ENCODE measurements around the gene EYS.

The EYS gene

GRCh38 chr6:64683682-64684081 lies 1023.3 kb downstream of the EYS start:
- Histone ChIP-seq H3K9ac (ENCODE audit: low read depth, low read length) (no peak overlapping the region), H3K27me3 (ENCODE audit: control insufficient read depth, insufficient read depth, low read length) (no peaks in the 10 kb centered on the region), H3K36me3 (ENCODE audit: insufficient read depth, low read length) (no peaks in the 10 kb centered on the region), H3K4me1 (ENCODE audit: control insufficient read depth, insufficient read depth, low read length) (no peaks in the 10 kb centered on the region), H3K9me3 (replicated peaks; ENCODE audit: low read length) (peaks cover 2% of the 10 kb centered on the region), H3K4me3 (ENCODE audit: low read length) (no peak overlapping the region), H3K4me2 (ENCODE audit: low read length) (no peak overlapping the region)

GRCh38 chr6:64681416-64682160 lies 1025.4 kb downstream of the EYS start:
- Histone ChIP-seq H3K9ac (ENCODE audit: low read depth, low read length) (no peak overlapping the region), H3K4me3 (ENCODE audit: low read length) (no peak overlapping the region), H3K9me3 (replicated peaks; ENCODE audit: low read length) (peaks cover 2% of the 10 kb centered on the region), H3K4me1 (ENCODE audit: control insufficient read depth, insufficient read depth, low read length) (no peaks in the 10 kb centered on the region), H3K4me2 (ENCODE audit: low read length) (no peak overlapping the region), H3K27me3 (ENCODE audit: control insufficient read depth, insufficient read depth, low read length) (no peaks in the 10 kb centered on the region), H3K36me3 (ENCODE audit: insufficient read depth, low read length) (no peaks in the 10 kb centered on the region)

- no peak overlapping the region for H3K9ac ChIP-seq (ENCODE audit: low read depth, low read length)
- H3K4me2 ChIP-seq (ENCODE audit: low read length): no peak overlapping the region
- H3K27me3 ChIP-seq (ENCODE audit: control insufficient read depth, insufficient read depth, low read length): no peaks in the 10 kb centered on the region
- H3K4me3 ChIP-seq (ENCODE audit: low read length): no peak overlapping the region
- H3K9me3 ChIP-seq (replicated peaks; ENCODE audit: low read length): peaks cover 2% of the 10 kb centered on the region
- H3K4me1 ChIP-seq (ENCODE audit: control insufficient read depth, insufficient read depth, low read length): no peaks in the 10 kb centered on the region
- H3K36me3 ChIP-seq (ENCODE audit: insufficient read depth, low read length): no peaks in the 10 kb centered on the region
Observed at GRCh38 chr6:64680446-64680845, 1026.6 kb downstream of the EYS start.

GRCh38 chr6:64679416-64679815 lies 1027.6 kb downstream of the EYS start:
- Histone ChIP-seq H3K4me1 (ENCODE audit: control insufficient read depth, insufficient read depth, low read length) (no peaks in the 10 kb centered on the region), H3K9ac (ENCODE audit: low read depth, low read length) (no peak overlapping the region), H3K4me2 (ENCODE audit: low read length) (no peak overlapping the region), H3K27me3 (ENCODE audit: control insufficient read depth, insufficient read depth, low read length) (no peaks in the 10 kb centered on the region), H3K4me3 (ENCODE audit: low read length) (no peak overlapping the region), H3K36me3 (ENCODE audit: insufficient read depth, low read length) (no peaks in the 10 kb centered on the region), H3K9me3 (replicated peaks; ENCODE audit: low read length) (peaks cover 2% of the 10 kb centered on the region)

- Histone ChIP-seq H3K4me1 (ENCODE audit: control insufficient read depth, insufficient read depth, low read length) (no peaks in the 10 kb centered on the region), H3K4me3 (ENCODE audit: low read length) (no peak overlapping the region), H3K9me3 (replicated peaks; ENCODE audit: low read length) (no peaks in the 10 kb centered on the region), H3K27me3 (ENCODE audit: control insufficient read depth, insufficient read depth, low read length) (no peaks in the 10 kb centered on the region), H3K4me2 (ENCODE audit: low read length) (no peak overlapping the region), H3K36me3 (ENCODE audit: insufficient read depth, low read length) (no peaks in the 10 kb centered on the region), H3K9ac (ENCODE audit: low read depth, low read length) (no peak overlapping the region)
Observed at GRCh38 chr6:64672651-64673050, 1034.4 kb downstream of the EYS start.

- Histone ChIP-seq H3K9ac (ENCODE audit: low read depth, low read length) (no peak overlapping the region), H3K9me3 (replicated peaks; ENCODE audit: low read length) (no peaks in the 10 kb centered on the region), H3K27me3 (ENCODE audit: control insufficient read depth, insufficient read depth, low read length) (no peaks in the 10 kb centered on the region), H3K4me1 (ENCODE audit: control insufficient read depth, insufficient read depth, low read length) (no peaks in the 10 kb centered on the region), H3K36me3 (ENCODE audit: insufficient read depth, low read length) (no peaks in the 10 kb centered on the region), H3K4me3 (ENCODE audit: low read length) (no peak overlapping the region), H3K4me2 (ENCODE audit: low read length) (no peak overlapping the region)
Observed at GRCh38 chr6:64672131-64672530, 1034.9 kb downstream of the EYS start.

- Histone ChIP-seq H3K27me3 (ENCODE audit: control insufficient read depth, insufficient read depth, low read length) (no peaks in the 10 kb centered on the region), H3K36me3 (ENCODE audit: insufficient read depth, low read length) (no peaks in the 10 kb centered on the region), H3K9ac (ENCODE audit: low read depth, low read length) (no peak overlapping the region), H3K4me3 (ENCODE audit: low read length) (no peak overlapping the region), H3K4me1 (ENCODE audit: control insufficient read depth, insufficient read depth, low read length) (no peaks in the 10 kb centered on the region), H3K4me2 (ENCODE audit: low read length) (no peak overlapping the region), H3K9me3 (replicated peaks; ENCODE audit: low read length) (no peaks in the 10 kb centered on the region)
Observed at GRCh38 chr6:64665137-64665536, 1041.9 kb downstream of the EYS start.

GRCh38 chr6:64664480-64664879 lies 1042.5 kb downstream of the EYS start:
- no peaks in the 10 kb centered on the region for H3K4me1 ChIP-seq (ENCODE audit: control insufficient read depth, insufficient read depth, low read length)
- no peaks in the 10 kb centered on the region for H3K9me3 ChIP-seq (replicated peaks; ENCODE audit: low read length)
- no peaks in the 10 kb centered on the region for H3K36me3 ChIP-seq (ENCODE audit: insufficient read depth, low read length)
- H3K9ac ChIP-seq (ENCODE audit: low read depth, low read length): no peak overlapping the region
- no peaks in the 10 kb centered on the region for H3K27me3 ChIP-seq (ENCODE audit: control insufficient read depth, insufficient read depth, low read length)
- no peak overlapping the region for H3K4me3 ChIP-seq (ENCODE audit: low read length)
- H3K4me2 ChIP-seq (ENCODE audit: low read length): no peak overlapping the region

GRCh38 chr6:64644024-64644423 lies 1063.0 kb downstream of the EYS start:
- H3K4me1 ChIP-seq (ENCODE audit: control insufficient read depth, insufficient read depth, low read length): no peaks in the 10 kb centered on the region
- no peak overlapping the region for H3K4me2 ChIP-seq (ENCODE audit: low read length)
- no peaks in the 10 kb centered on the region for H3K9me3 ChIP-seq (replicated peaks; ENCODE audit: low read length)
- H3K36me3 ChIP-seq (ENCODE audit: insufficient read depth, low read length): no peaks in the 10 kb centered on the region
- H3K27me3 ChIP-seq (ENCODE audit: control insufficient read depth, insufficient read depth, low read length): no peaks in the 10 kb centered on the region
- no peak overlapping the region for H3K9ac ChIP-seq (ENCODE audit: low read depth, low read length)
- H3K4me3 ChIP-seq (ENCODE audit: low read length): no peak overlapping the region

- Histone ChIP-seq H3K27me3 (ENCODE audit: control insufficient read depth, insufficient read depth, low read length) (no peaks in the 10 kb centered on the region), H3K36me3 (ENCODE audit: insufficient read depth, low read length) (no peaks in the 10 kb centered on the region), H3K4me1 (ENCODE audit: control insufficient read depth, insufficient read depth, low read length) (no peaks in the 10 kb centered on the region), H3K9ac (ENCODE audit: low read depth, low read length) (no peak overlapping the region), H3K4me3 (ENCODE audit: low read length) (no peak overlapping the region), H3K4me2 (ENCODE audit: low read length) (no peak overlapping the region), H3K9me3 (replicated peaks; ENCODE audit: low read length) (no peaks in the 10 kb centered on the region)
Observed at GRCh38 chr6:64630901-64631300, 1076.1 kb downstream of the EYS start.

- H3K4me2 ChIP-seq (ENCODE audit: low read length): no peak overlapping the region
- no peaks in the 10 kb centered on the region for H3K27me3 ChIP-seq (ENCODE audit: control insufficient read depth, insufficient read depth, low read length)
- no peaks in the 10 kb centered on the region for H3K9me3 ChIP-seq (replicated peaks; ENCODE audit: low read length)
- no peak overlapping the region for H3K9ac ChIP-seq (ENCODE audit: low read depth, low read length)
- H3K4me3 ChIP-seq (ENCODE audit: low read length): no peak overlapping the region
- no peaks in the 10 kb centered on the region for H3K4me1 ChIP-seq (ENCODE audit: control insufficient read depth, insufficient read depth, low read length)
- H3K36me3 ChIP-seq (ENCODE audit: insufficient read depth, low read length): no peaks in the 10 kb centered on the region
Observed at GRCh38 chr6:64622944-64623343, 1084.1 kb downstream of the EYS start.

GRCh38 chr6:64602993-64603392 lies 1104.0 kb downstream of the EYS start:
- Histone ChIP-seq H3K36me3 (ENCODE audit: insufficient read depth, low read length) (no peaks in the 10 kb centered on the region), H3K4me1 (ENCODE audit: control insufficient read depth, insufficient read depth, low read length) (no peaks in the 10 kb centered on the region), H3K27me3 (ENCODE audit: control insufficient read depth, insufficient read depth, low read length) (no peaks in the 10 kb centered on the region), H3K4me2 (ENCODE audit: low read length) (no peak overlapping the region), H3K4me3 (ENCODE audit: low read length) (no peak overlapping the region), H3K9ac (ENCODE audit: low read depth, low read length) (no peak overlapping the region), H3K9me3 (replicated peaks; ENCODE audit: low read length) (no peaks in the 10 kb centered on the region)

All from skeletal muscle satellite cell (primary cell).